ENCODE measurements around the gene GRM4.

GRCh38 chr6:33995309-33996119 is 150.4 kb downstream of the GRM4 start:
- TF ChIP-seq CTCF (IDR thresholded peaks at IDR 0.05; ENCODE audit: low read length) (no peak), EZH2 (IDR thresholded peaks at IDR 0.05; ENCODE audit: borderline replicate concordance, low read length) (no peak)

Data from OCI-LY1 (cell line).